Transverse colon (tissue), 3 donors: Measurements from ENCODE around the gene PDZD2.

ENCODE experiments used
- CTCF ChIP-seq, 5 experiments: fragments of 200-600 bp in 3 of 5; fragments of 450-650 bp in 2 of 5; sonication (generic) in 3 of 5; IDR thresholded peaks; 1 replicate in 2 of 5; 2 replicates in 3 of 5; pipeline ENCODE4 v1.5.1; 2016 to 2017; ENCODE audit warnings: antibody characterized with exemption in 5 of 5, inconsistent platforms in 3 of 5, mild to moderate bottlenecking in 2 of 5, moderate library complexity in 1 of 5
- EP300 ChIP-seq: sonication (generic); formaldehyde crosslinking; IDR thresholded peaks from one replicate; pipeline ENCODE4 v1.6.1; 2017; ENCODE audit warnings: antibody characterized with exemption, low read depth
- POLR2A ChIP-seq: fragments of 450-650 bp; IDR thresholded peaks from one replicate; pipeline ENCODE4 v1.6.1; 2016; ENCODE audit warnings: antibody characterized with exemption, mild to moderate bottlenecking, moderate library complexity

GRCh38 chr5:31703757-31704156 is 64.8 kb downstream of the PDZD2 start:
- TF ChIP-seq CTCF (IDR thresholded peaks at IDR 0.05) (no peak), POLR2A (no peak), EP300 (no peak)
